Smooth muscle cell (in vitro differentiated cells): ENCODE data around the gene RASSF1. TPM values are rescaled to one million over a fixed set of nuclear protein-coding genes. Genes with fewer than 3 reads are reported as not detected.

Experiments
- DNase-seq: peaks from one replicate; lab custom pipeline; 2025; ENCODE audit not compliant: unreplicated experiment; lab: John Stamatoyannopoulos, UW
- H2AFZ ChIP-seq: fragments of 200-600 bp; sonication (generic); 2 replicates; pipeline ENCODE4 v1.6.0; 2016; ENCODE audit warnings: antibody characterized with exemption, low read depth, mild to moderate bottlenecking
- H3F3A ChIP-seq: fragments of 200-600 bp; sonication (generic); 2 replicates; pipeline ENCODE4 v1.6.0; 2017; ENCODE audit warnings: antibody characterized with exemption, low read depth
- H3K27ac ChIP-seq: fragments of 200-600 bp; sonication (generic); 2 replicates; pipeline ENCODE4 v1.5.1; 2016; ENCODE audit warnings: low read depth, mild to moderate bottlenecking
- H3K27me3 ChIP-seq: fragments of 200-600 bp; sonication (generic); 2 replicates; pipeline ENCODE4 v1.6.1; 2016; ENCODE audit warnings: low read depth, mild to moderate bottlenecking
- H3K36me3 ChIP-seq: fragments of 200-600 bp; sonication (generic); 2 replicates; pipeline ENCODE4 v1.5.1; 2016; ENCODE audit warnings: low read depth
- H3K4me1 ChIP-seq: fragments of 200-600 bp; sonication (generic); 2 replicates; pipeline ENCODE4 v1.5.1; 2016; ENCODE audit warnings: low read depth
- H3K4me2 ChIP-seq: fragments of 200-600 bp; sonication (generic); 2 replicates; pipeline ENCODE4 v1.6.0; 2016; ENCODE audit warnings: mild to moderate bottlenecking
- H3K4me3 ChIP-seq: fragments of 200-600 bp; sonication (generic); 2 replicates; pipeline ENCODE4 v1.5.1; 2016; ENCODE audit warnings: mild to moderate bottlenecking
- H3K79me2 ChIP-seq: fragments of 200-600 bp; sonication (generic); 2 replicates; pipeline ENCODE4 v1.6.0; 2016; ENCODE audit warnings: low read depth, mild to moderate bottlenecking
- H3K9ac ChIP-seq: fragments of 200-600 bp; sonication (generic); 2 replicates; pipeline ENCODE4 v1.6.0; 2016; ENCODE audit warnings: low read depth
- H3K9me3 ChIP-seq: fragments of 200-600 bp; sonication (generic); replicated peaks from 2 replicates; pipeline ENCODE4 v1.5.1; 2016; ENCODE audit warnings: low read depth
- H4K20me1 ChIP-seq: fragments of 200-600 bp; sonication (generic); 2 replicates; pipeline ENCODE4 v1.6.0; 2016; ENCODE audit warnings: low read depth
- WGBS: methylation state at CpG from one replicate; pipeline ENCODE4 v1.1.7; 2016; ENCODE audit warnings: low lambda C conversion rate; 5-methylcytosine and 5-hydroxymethylcytosine counted together
- polyA plus RNA-seq: library from polyadenylated mRNA; unstranded; fragments of >200 nt; fragmentation: Nextera tagmentation; extraction: Ambion mirVana; gene quantifications from 2 replicates; pipeline ENCODE4 v1.2.1, GENCODE V29; 2016
- total RNA-seq: library from RNA; depleted of rRNA; stranded (reverse); fragments of >200 nt; gene quantifications from 2 replicates; pipeline ENCODE4 v1.2.3, GENCODE V29; 2014
- TF ChIP-seq, protein P1 (sequence below): fragments of 200-600 bp; sonication (generic); IDR thresholded peaks from 2 replicates; pipeline ENCODE4 v1.5.1; 2017; ENCODE audit warnings: borderline replicate concordance, mild to moderate bottlenecking, antibody characterized with exemption; ENCODE audit not compliant: insufficient read depth, poor library complexity, severe bottlenecking

The RASSF1 gene
- total and polyA plus RNA-seq, 2 experiments from 2014 or later, result 27.6 to 58.5 TPM

DNA sequence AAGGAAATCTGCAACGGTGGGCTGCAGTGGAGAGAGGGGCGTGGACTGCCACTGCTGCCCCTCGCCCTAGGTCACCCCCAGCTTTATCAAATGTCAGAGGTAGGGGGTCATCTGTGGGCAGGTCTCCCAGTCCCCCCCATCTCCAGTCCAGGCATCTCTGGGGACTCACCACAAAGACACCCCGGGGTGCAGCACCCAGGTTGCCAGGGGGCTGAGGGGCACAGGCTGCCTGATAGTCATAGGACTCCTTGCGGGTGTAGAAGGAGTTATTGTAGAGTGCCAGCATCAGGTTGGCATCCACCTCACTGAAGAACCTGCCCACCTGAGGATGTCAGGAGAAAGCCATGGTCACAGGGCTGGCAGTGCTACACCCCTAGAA, 25.2 kb upstream of the RASSF1 start:
- Histone ChIP-seq H3K4me1 (peaks cover 3% of the 10 kb centered on the region), H3K27me3 (no peaks in the 10 kb centered on the region), H3K9ac (no peak overlapping the region), H2AFZ (no peak overlapping the region), H3K4me2 (peak overlapping the region; percentile 83), H3K27ac (no peak overlapping the region), H3K36me3 (no peaks in the 10 kb centered on the region), H3K79me2 (no peaks in the 10 kb centered on the region), H3K4me3 (peak overlapping the region; percentile 60), H3F3A (no peaks in the 10 kb centered on the region), H3K9me3 (no peaks in the 10 kb centered on the region), H4K20me1 (no peaks in the 10 kb centered on the region)
- TF ChIP-seq, protein P1, sequence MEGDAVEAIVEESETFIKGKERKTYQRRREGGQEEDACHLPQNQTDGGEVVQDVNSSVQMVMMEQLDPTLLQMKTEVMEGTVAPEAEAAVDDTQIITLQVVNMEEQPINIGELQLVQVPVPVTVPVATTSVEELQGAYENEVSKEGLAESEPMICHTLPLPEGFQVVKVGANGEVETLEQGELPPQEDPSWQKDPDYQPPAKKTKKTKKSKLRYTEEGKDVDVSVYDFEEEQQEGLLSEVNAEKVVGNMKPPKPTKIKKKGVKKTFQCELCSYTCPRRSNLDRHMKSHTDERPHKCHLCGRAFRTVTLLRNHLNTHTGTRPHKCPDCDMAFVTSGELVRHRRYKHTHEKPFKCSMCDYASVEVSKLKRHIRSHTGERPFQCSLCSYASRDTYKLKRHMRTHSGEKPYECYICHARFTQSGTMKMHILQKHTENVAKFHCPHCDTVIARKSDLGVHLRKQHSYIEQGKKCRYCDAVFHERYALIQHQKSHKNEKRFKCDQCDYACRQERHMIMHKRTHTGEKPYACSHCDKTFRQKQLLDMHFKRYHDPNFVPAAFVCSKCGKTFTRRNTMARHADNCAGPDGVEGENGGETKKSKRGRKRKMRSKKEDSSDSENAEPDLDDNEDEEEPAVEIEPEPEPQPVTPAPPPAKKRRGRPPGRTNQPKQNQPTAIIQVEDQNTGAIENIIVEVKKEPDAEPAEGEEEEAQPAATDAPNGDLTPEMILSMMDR, result no peak
- WGBS, result 74% methylated on average over 5 of the region's 5 CpGs
- DNase-seq, result no peak

- WGBS, result 7% methylated on average over 47 of the region's 53 CpGs
- DNase-seq, result peak; percentile 64
- H3K36me3 ChIP-seq, result no peaks in the 10 kb centered on the region
- H3K79me2 ChIP-seq, result no peaks in the 10 kb centered on the region
- no peaks in the 10 kb centered on the region for H3K9me3 ChIP-seq
- H2AFZ ChIP-seq, result peak overlapping the region; percentile 73
- peak overlapping the region; percentile 83 for H3K4me2 ChIP-seq
- peak overlapping the region; percentile 60 for H3K4me3 ChIP-seq
- TF ChIP-seq, protein P1, result no peak
- peak overlapping the region; percentile 16 for H3K9ac ChIP-seq
- H4K20me1 ChIP-seq, result no peaks in the 10 kb centered on the region
- no peak overlapping the region for H3K27ac ChIP-seq
- no peaks in the 10 kb centered on the region for H3F3A ChIP-seq
- peaks cover 3% of the 10 kb centered on the region for H3K4me1 ChIP-seq
- H3K27me3 ChIP-seq, result no peaks in the 10 kb centered on the region
These were observed 24.6 kb upstream of the RASSF1 start for GRCh38 chr3:50365080-50365841.

DNA sequence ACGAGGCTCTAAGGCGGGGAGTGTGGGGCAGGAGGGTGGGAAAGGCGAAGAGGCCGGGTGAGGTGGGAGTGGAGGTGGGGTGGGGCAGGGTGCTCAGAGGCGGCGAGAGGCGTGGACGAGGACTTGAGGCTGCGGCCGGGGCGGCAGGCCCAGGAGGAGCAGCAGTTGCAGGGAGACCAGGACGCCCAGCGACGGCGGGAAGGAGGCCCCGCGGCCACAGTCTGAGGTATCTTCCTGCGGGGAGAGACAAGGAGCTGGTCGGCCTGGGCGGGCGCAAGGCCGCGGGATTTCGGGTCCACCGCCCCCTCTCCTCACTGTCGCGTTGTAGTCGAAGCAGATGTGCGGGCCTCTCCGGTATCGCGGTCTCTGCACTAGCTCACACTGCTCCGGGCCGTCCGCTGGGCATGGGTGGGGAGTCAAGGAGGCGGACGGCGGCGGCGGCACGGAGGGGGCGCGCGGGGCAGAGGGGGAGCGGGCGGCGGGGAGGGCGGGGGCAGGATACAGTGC, 24.0 kb upstream of the RASSF1 start:
- Histone ChIP-seq H3K79me2 (no peaks in the 10 kb centered on the region), H3K27ac (no peak overlapping the region), H3K27me3 (no peaks in the 10 kb centered on the region), H2AFZ (peak overlapping the region; percentile 9), H3K36me3 (no peaks in the 10 kb centered on the region), H3K4me3 (peak overlapping the region; percentile 60), H3F3A (no peaks in the 10 kb centered on the region), H4K20me1 (no peaks in the 10 kb centered on the region), H3K4me2 (peak overlapping the region; percentile 83), H3K9me3 (no peaks in the 10 kb centered on the region), H3K9ac (no peak overlapping the region), H3K4me1 (peaks cover 3% of the 10 kb centered on the region)
- peak; percentile 64 for DNase-seq
- 10% methylated on average over 41 of the region's 48 CpGs for WGBS
- TF ChIP-seq, protein P1, result no peak

DNA sequence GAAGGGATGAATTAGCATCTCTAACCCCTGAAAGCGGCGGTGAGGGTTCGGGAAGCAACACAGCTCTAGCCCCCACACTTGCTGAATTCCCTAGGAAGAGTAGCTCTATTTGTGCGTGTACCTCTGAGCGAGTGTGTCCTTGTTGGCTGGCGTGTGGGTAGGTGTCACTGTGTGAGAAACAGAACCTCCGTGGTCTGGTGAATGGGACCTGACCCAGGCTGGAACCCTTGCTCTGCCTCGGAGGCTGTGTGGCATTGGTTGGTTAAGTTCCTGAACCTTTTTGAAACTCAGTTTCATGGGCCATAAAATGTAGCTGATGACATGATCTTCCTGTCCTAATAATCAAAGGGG, 19.1 kb upstream of the RASSF1 start:
- H2AFZ ChIP-seq, result peak overlapping the region; percentile 76
- no peak overlapping the region for H3K27ac ChIP-seq
- H3K4me1 ChIP-seq, result peaks cover 26% of the 10 kb centered on the region
- no peaks in the 10 kb centered on the region for H3K36me3 ChIP-seq
- no peaks in the 10 kb centered on the region for H3K9me3 ChIP-seq
- peak overlapping the region; percentile 92 for H3K4me2 ChIP-seq
- peak overlapping the region; percentile 64 for H3K4me3 ChIP-seq
- DNase-seq, result no peak
- peaks cover 39% of the 10 kb centered on the region for H3K79me2 ChIP-seq
- H3K27me3 ChIP-seq, result no peaks in the 10 kb centered on the region
- peaks cover 41% of the 10 kb centered on the region for H4K20me1 ChIP-seq
- H3F3A ChIP-seq, result no peaks in the 10 kb centered on the region
- no peak overlapping the region for H3K9ac ChIP-seq
- TF ChIP-seq, protein P1, result no peak
- 24% methylated on average over 8 of the region's 8 CpGs for WGBS
